ENCODE measurements around the gene EPHA3.

DNA sequence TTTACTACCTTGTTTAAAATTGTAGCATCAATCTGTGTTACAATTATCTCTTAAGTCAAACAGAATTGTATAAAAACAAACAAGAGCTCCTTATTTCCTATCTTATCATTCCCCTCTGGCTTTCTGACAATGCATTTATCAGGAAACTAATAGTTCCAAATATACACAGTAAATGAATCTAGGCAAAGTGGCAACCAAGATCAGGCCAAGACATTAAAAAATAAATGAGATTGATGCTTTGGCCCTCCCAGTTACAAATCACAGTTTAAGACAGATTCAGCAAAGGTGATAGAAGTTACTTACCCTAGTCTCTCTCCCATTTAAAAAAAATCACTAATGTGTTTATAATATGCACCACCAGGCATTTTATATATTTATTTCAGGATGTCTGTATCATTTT is 236.7 kb downstream of the EPHA3 start:
- TF ChIP-seq, protein P1, sequence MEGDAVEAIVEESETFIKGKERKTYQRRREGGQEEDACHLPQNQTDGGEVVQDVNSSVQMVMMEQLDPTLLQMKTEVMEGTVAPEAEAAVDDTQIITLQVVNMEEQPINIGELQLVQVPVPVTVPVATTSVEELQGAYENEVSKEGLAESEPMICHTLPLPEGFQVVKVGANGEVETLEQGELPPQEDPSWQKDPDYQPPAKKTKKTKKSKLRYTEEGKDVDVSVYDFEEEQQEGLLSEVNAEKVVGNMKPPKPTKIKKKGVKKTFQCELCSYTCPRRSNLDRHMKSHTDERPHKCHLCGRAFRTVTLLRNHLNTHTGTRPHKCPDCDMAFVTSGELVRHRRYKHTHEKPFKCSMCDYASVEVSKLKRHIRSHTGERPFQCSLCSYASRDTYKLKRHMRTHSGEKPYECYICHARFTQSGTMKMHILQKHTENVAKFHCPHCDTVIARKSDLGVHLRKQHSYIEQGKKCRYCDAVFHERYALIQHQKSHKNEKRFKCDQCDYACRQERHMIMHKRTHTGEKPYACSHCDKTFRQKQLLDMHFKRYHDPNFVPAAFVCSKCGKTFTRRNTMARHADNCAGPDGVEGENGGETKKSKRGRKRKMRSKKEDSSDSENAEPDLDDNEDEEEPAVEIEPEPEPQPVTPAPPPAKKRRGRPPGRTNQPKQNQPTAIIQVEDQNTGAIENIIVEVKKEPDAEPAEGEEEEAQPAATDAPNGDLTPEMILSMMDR (conservative IDR thresholded peaks at IDR 0.05; ENCODE audit: low read depth, low read length): no peak
- no peak for TF ChIP-seq EZH2 (IDR thresholded peaks at IDR 0.05; ENCODE audit: borderline replicate concordance, low read depth, low read length, poor library complexity, severe bottlenecking)

Measured in A673 (cell line).